Hepatocyte (in vitro differentiated cells): ENCODE data around the gene BAZ2B. TPM values are rescaled to one million over a fixed set of nuclear protein-coding genes. Genes with fewer than 3 reads are reported as not detected.

ENCODE experiments used
- DNase-seq: peaks from one replicate; pipeline ENCODE4 v3.0.0-alpha.2; 2016; ENCODE audit warnings: low spot score
- H2AFZ ChIP-seq: fragments of 200-600 bp; sonication (generic); 2 replicates; pipeline ENCODE4 v1.6.0; 2016; ENCODE audit warnings: antibody characterized with exemption, mild to moderate bottlenecking
- H3K27ac ChIP-seq: fragments of 200-600 bp; sonication (generic); 2 replicates; pipeline ENCODE4 v1.5.1; 2016; ENCODE audit warnings: mild to moderate bottlenecking
- H3K27me3 ChIP-seq: fragments of 200-600 bp; sonication (generic); 2 replicates; pipeline ENCODE4 v1.6.1; 2016
- H3K36me3 ChIP-seq: fragments of 200-600 bp; sonication (generic); replicated peaks from 2 replicates; pipeline ENCODE4 v1.5.1; 2016; ENCODE audit warnings: low read depth; ENCODE audit not compliant: insufficient read depth
- H3K4me1 ChIP-seq: fragments of 200-600 bp; sonication (generic); 2 replicates; pipeline ENCODE4 v1.5.1; 2016; ENCODE audit warnings: mild to moderate bottlenecking, moderate library complexity; ENCODE audit not compliant: insufficient read depth
- H3K4me2 ChIP-seq: fragments of 200-600 bp; sonication (generic); 2 replicates; pipeline ENCODE4 v1.6.0; 2016
- H3K4me3 ChIP-seq: fragments of 200-600 bp; sonication (generic); 2 replicates; pipeline ENCODE4 v1.5.1; 2016; ENCODE audit warnings: mild to moderate bottlenecking
- H3K79me2 ChIP-seq: fragments of 200-600 bp; sonication (generic); 2 replicates; pipeline ENCODE4 v1.6.0; 2017; ENCODE audit warnings: mild to moderate bottlenecking
- H3K9me2 ChIP-seq: fragments of 200-600 bp; sonication (generic); replicated peaks from 2 replicates; pipeline ENCODE4 v1.6.0; 2017; ENCODE audit warnings: mild to moderate bottlenecking; ENCODE audit not compliant: insufficient read depth
- H3K9me3 ChIP-seq: fragments of 200-600 bp; sonication (generic); 2 replicates; pipeline ENCODE4 v1.5.1; 2016; ENCODE audit warnings: low read depth, mild to moderate bottlenecking
- H4K20me1 ChIP-seq: fragments of 200-600 bp; sonication (generic); 2 replicates; pipeline ENCODE4 v1.6.0; 2016; ENCODE audit warnings: mild to moderate bottlenecking; ENCODE audit not compliant: insufficient read depth, poor library complexity, severe bottlenecking
- EZH2 ChIP-seq: fragments of 200-600 bp; sonication (generic); IDR thresholded peaks from 2 replicates; pipeline ENCODE4 v1.6.1; 2016; ENCODE audit warnings: antibody characterized with exemption, mild to moderate bottlenecking, borderline replicate concordance
- EZH2phosphoT487 ChIP-seq: fragments of 200-600 bp; sonication (generic); IDR thresholded peaks from one replicate; pipeline ENCODE4 v1.6.1; 2018; ENCODE audit warnings: antibody characterized with exemption, mild to moderate bottlenecking, low read depth, moderate library complexity; ENCODE audit not compliant: unreplicated experiment, severe bottlenecking
- WGBS: methylation state at CpG from one replicate; pipeline ENCODE4 v1.1.6; 2016; ENCODE audit warnings: low lambda C conversion rate; ENCODE audit errors: missing lambda C conversion rate; 5-methylcytosine and 5-hydroxymethylcytosine counted together
- polyA plus RNA-seq: library from polyadenylated mRNA; unstranded; fragments of >200 nt; fragmentation: Nextera tagmentation; extraction: Ambion mirVana; gene quantifications from 2 replicates; pipeline ENCODE4 v1.2.1, GENCODE V29; 2016
- total RNA-seq: library from RNA; depleted of rRNA; stranded (reverse); fragments of >200 nt; gene quantifications from 2 replicates; pipeline ENCODE4 v1.2.3, GENCODE V29; 2014
- TF ChIP-seq, protein P1 (sequence below): fragments of 200-600 bp; sonication (generic); IDR thresholded peaks from 2 replicates; pipeline ENCODE4 v1.5.1; 2016; ENCODE audit warnings: antibody characterized with exemption, mild to moderate bottlenecking; ENCODE audit not compliant: poor library complexity

BAZ2B gene
- total and polyA plus RNA-seq, 2 experiments from 2014 or later: 40.7 to 83.3 TPM

GRCh38 chr2:159380685-159381239 lies 235.6 kb downstream of the BAZ2B start:
- whole genome bisulfite sequencing: 95% methylated on average over 1 of the region's 1 CpG
- Histone ChIP-seq H3K4me3 (no peak overlapping the region), H3K9me3 (no peaks in the 10 kb centered on the region), H3K4me1 (peaks cover 14% of the 10 kb centered on the region), H2AFZ (no peak overlapping the region), H3K27me3 (no peaks in the 10 kb centered on the region), H4K20me1 (no peaks in the 10 kb centered on the region), H3K36me3 (no peaks in the 10 kb centered on the region), H3K4me2 (peak overlapping the region; percentile 60), H3K79me2 (no peaks in the 10 kb centered on the region), H3K9me2 (no peaks in the 10 kb centered on the region), H3K27ac (peak overlapping the region; percentile 81)
- no peak for TF ChIP-seq EZH2
- TF ChIP-seq EZH2phosphoT487: no peak
- TF ChIP-seq, protein P1, sequence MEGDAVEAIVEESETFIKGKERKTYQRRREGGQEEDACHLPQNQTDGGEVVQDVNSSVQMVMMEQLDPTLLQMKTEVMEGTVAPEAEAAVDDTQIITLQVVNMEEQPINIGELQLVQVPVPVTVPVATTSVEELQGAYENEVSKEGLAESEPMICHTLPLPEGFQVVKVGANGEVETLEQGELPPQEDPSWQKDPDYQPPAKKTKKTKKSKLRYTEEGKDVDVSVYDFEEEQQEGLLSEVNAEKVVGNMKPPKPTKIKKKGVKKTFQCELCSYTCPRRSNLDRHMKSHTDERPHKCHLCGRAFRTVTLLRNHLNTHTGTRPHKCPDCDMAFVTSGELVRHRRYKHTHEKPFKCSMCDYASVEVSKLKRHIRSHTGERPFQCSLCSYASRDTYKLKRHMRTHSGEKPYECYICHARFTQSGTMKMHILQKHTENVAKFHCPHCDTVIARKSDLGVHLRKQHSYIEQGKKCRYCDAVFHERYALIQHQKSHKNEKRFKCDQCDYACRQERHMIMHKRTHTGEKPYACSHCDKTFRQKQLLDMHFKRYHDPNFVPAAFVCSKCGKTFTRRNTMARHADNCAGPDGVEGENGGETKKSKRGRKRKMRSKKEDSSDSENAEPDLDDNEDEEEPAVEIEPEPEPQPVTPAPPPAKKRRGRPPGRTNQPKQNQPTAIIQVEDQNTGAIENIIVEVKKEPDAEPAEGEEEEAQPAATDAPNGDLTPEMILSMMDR: no peak
- DNase-seq: peak; percentile 12

DNA sequence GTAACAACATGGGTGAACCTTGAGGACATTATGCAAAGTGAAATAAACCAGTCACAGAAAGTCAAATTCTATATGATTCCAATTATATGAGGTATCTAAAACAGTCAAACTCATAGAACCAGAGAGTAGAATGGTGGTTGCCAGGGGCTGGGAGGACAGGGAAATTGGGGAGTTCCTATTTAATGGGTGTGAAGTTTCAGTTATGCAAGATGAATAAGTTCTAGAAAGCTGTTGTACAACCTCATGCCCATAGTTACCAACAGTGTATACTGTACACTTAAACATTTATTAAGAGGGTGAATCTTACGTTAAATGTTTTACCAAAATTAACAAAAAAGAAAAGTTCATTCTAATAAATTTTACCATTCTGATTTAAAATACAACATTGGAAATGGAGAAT lies 237.2 kb downstream of the BAZ2B start:
- no peak for TF ChIP-seq EZH2
- TF ChIP-seq EZH2phosphoT487: no peak
- TF ChIP-seq, protein P1: no peak
- Histone ChIP-seq H3K9me2 (no peaks in the 10 kb centered on the region), H4K20me1 (no peaks in the 10 kb centered on the region), H2AFZ (no peak overlapping the region), H3K27ac (no peak overlapping the region), H3K4me1 (peaks cover 14% of the 10 kb centered on the region), H3K27me3 (no peaks in the 10 kb centered on the region), H3K36me3 (no peaks in the 10 kb centered on the region), H3K79me2 (no peaks in the 10 kb centered on the region), H3K9me3 (no peaks in the 10 kb centered on the region), H3K4me2 (no peak overlapping the region), H3K4me3 (no peak overlapping the region)
- no peak for DNase-seq
- 48% methylated on average over 1 of the region's 1 CpG for WGBS

DNA sequence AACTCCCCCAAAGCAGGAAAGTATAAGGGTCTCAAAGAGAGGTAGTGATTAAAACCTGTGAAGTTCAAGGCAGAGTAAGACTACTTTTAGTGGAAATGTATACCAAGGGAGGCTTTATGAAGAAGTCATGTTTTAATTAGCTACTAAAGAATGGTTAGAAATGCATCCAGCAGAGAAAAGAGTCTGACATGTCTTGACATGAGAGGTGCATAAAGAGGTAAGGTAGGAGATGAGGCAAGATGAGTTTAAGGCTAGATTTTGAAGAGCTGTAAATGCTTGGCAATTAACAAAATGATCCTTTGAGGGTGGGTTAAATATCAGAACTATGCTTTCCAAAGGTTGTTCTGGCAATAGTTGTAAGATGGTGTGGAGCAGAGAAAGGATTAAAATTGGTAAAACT lies 241.1 kb downstream of the BAZ2B start:
- H3K27ac ChIP-seq: no peak overlapping the region
- TF ChIP-seq, protein P1: no peak
- TF ChIP-seq EZH2 (no peak), EZH2phosphoT487 (no peak)

GRCh38 chr2:159371506-159371905 lies 244.8 kb downstream of the BAZ2B start:
- Histone ChIP-seq H3K4me3 (no peak overlapping the region), H3K4me1 (no peaks in the 10 kb centered on the region), H3K27ac (no peak overlapping the region), H2AFZ (no peak overlapping the region), H3K27me3 (no peaks in the 10 kb centered on the region), H3K36me3 (no peaks in the 10 kb centered on the region), H3K79me2 (no peaks in the 10 kb centered on the region), H3K4me2 (no peak overlapping the region), H4K20me1 (no peaks in the 10 kb centered on the region), H3K9me3 (no peaks in the 10 kb centered on the region), H3K9me2 (no peaks in the 10 kb centered on the region)
- 74% methylated on average over 2 of the region's 2 CpGs for WGBS
- TF ChIP-seq EZH2phosphoT487 (no peak), EZH2 (no peak)
- TF ChIP-seq, protein P1: no peak
- no peak for DNase-seq

More for the DNA sequence above, 241.1 kb downstream of the BAZ2B start:
- Histone ChIP-seq H3K36me3 (no peaks in the 10 kb centered on the region), H3K79me2 (no peaks in the 10 kb centered on the region), H3K27me3 (no peaks in the 10 kb centered on the region), H3K4me3 (no peak overlapping the region), H3K9me3 (no peaks in the 10 kb centered on the region), H3K4me1 (peaks cover under 1% of the 10 kb centered on the region), H3K9me2 (no peaks in the 10 kb centered on the region), H3K4me2 (no peak overlapping the region), H4K20me1 (no peaks in the 10 kb centered on the region), H2AFZ (no peak overlapping the region)
- no peak for DNase-seq
